SK-N-SH (cell line): ENCODE results near the gene SLCO2B1. TPM values are rescaled to one million over a fixed set of nuclear protein-coding genes. Genes with fewer than 3 reads are reported as not detected.

Experiments
- CTCF ChIA-PET: fragments of 300-600, 350-600 bp; formaldehyde crosslinking; extraction: SDS; loops from one replicate; lab custom pipeline; 2021; lab: Yijun Ruan, JAX
- POLR2A ChIA-PET: fragments of 350-600 bp; sonication (Branson Sonifier 250); formaldehyde crosslinking; extraction: SDS; loops from one replicate; lab custom pipeline; 2020; ENCODE audit warnings: antibody characterized with exemption, inconsistent platforms; lab: Yijun Ruan, JAX
- DNase-seq: peaks from one replicate; pipeline ENCODE4 v3.0.0; 2012
- H2AFZ ChIP-seq: fragments of 200-600 bp; sonication (generic); 2 replicates; pipeline ENCODE4 v1.8.1; 2016; ENCODE audit warnings: antibody characterized with exemption, mild to moderate bottlenecking, low read depth
- H3F3A ChIP-seq: fragments of 200-600 bp; sonication (generic); replicated peaks from 2 replicates; pipeline ENCODE3; 2016; ENCODE audit warnings: antibody characterized with exemption, mild to moderate bottlenecking; ENCODE audit not compliant: insufficient read depth
- H3K27ac ChIP-seq, 2 experiments: fragments of 200-500 bp in 1 of 2; fragments of 200-600 bp in 1 of 2; sonication (Bioruptor generic) in 1 of 2; sonication (generic), shearing (Covaris generic) in 1 of 2; 2 replicates each; pipeline versions ENCODE4 v1.5.1 to v1.6.1; 2014 to 2016; ENCODE audit warnings: low read depth in 2 of 2, inconsistent platforms in 1 of 2, low read length in 1 of 2, mild to moderate bottlenecking in 1 of 2, mixed read lengths in 1 of 2
- H3K27me3 ChIP-seq: fragments of 200-600 bp; sonication (generic), shearing (Covaris generic); 2 replicates; pipeline ENCODE4 v1.6.1; 2016; ENCODE audit warnings: mixed run types; ENCODE audit not compliant: insufficient read depth
- H3K36me3 ChIP-seq, 2 experiments: fragments of 200-500 bp in 1 of 2; fragments of 200-600 bp in 1 of 2; sonication (Bioruptor generic) in 1 of 2; sonication (generic) in 1 of 2; replicated peaks in 1 of 2; 2 replicates each; pipeline versions ENCODE3 to v1.5.1; 2014 to 2016; ENCODE audit warnings: low read length in 1 of 2, mild to moderate bottlenecking in 1 of 2; ENCODE audit not compliant: insufficient read depth in 2 of 2, control insufficient read depth in 1 of 2
- H3K4me1 ChIP-seq, 2 experiments: fragments of 200-500 bp in 1 of 2; fragments of 200-600 bp in 1 of 2; sonication (Bioruptor generic) in 1 of 2; sonication (generic), shearing (Covaris generic) in 1 of 2; 2 replicates each; pipeline versions ENCODE4 v1.5.1 to v1.6.1; 2014 to 2016; ENCODE audit warnings: low read depth in 1 of 2, low read length in 1 of 2, mixed run types in 1 of 2; ENCODE audit not compliant: insufficient read depth in 2 of 2, control insufficient read depth in 1 of 2
- H3K4me2 ChIP-seq: fragments of 200-600 bp; sonication (generic), shearing (Covaris generic); 2 replicates; pipeline ENCODE4 v1.6.1; 2017; ENCODE audit warnings: mixed run types
- H3K4me3 ChIP-seq, 2 experiments: fragments of 200-500 bp in 1 of 2; fragments of 200-600 bp in 1 of 2; sonication (Bioruptor generic) in 1 of 2; sonication (generic), shearing (Covaris generic) in 1 of 2; 2 replicates each; pipeline versions ENCODE4 v1.5.1 to v1.8.1; 2014 to 2016; ENCODE audit warnings: low read depth in 2 of 2, inconsistent platforms in 1 of 2, low read length in 1 of 2, mild to moderate bottlenecking in 1 of 2, mixed read lengths in 1 of 2, moderate library complexity in 1 of 2
- H3K79me2 ChIP-seq: fragments of 200-600 bp; sonication (generic); 2 replicates; pipeline ENCODE4 v1.8.1; 2017; ENCODE audit warnings: mild to moderate bottlenecking; ENCODE audit not compliant: insufficient read depth
- H3K9ac ChIP-seq: fragments of 200-600 bp; sonication (generic); 2 replicates; pipeline ENCODE4 v1.6.1; 2017; ENCODE audit warnings: mixed run types
- H3K9me2 ChIP-seq: fragments of 200-600 bp; sonication (generic); 2 replicates; pipeline ENCODE4 v1.6.1; 2017; ENCODE audit warnings: mixed run types
- H3K9me3 ChIP-seq: fragments of 200-600 bp; sonication (generic); 2 replicates; pipeline ENCODE4 v1.6.1; 2017; ENCODE audit warnings: mixed run types, mild to moderate bottlenecking, moderate library complexity
- H4K20me1 ChIP-seq: fragments of 200-600 bp; sonication (generic); 2 replicates; pipeline ENCODE4 v1.6.1; 2017; ENCODE audit warnings: mild to moderate bottlenecking, mixed run types; ENCODE audit not compliant: insufficient read depth
- CHD2 ChIP-seq: fragments of 150-350 bp; IDR thresholded peaks from 2 replicates; pipeline ENCODE4 v1.6.1; 2018; ENCODE audit warnings: low read length; ENCODE audit not compliant: partially characterized antibody
- ELF1 ChIP-seq: IDR thresholded peaks from 2 replicates; pipeline ENCODE4 v1.4.0; 2012
- EZH2phosphoT487 ChIP-seq: fragments of 200-600 bp; sonication (generic); IDR thresholded peaks from 2 replicates; pipeline ENCODE4 v1.6.1; 2017; ENCODE audit warnings: low read depth, mixed run types, mild to moderate bottlenecking, antibody characterized with exemption, moderate library complexity, borderline replicate concordance
- FOSL2 ChIP-seq: IDR thresholded peaks from 2 replicates; pipeline ENCODE4 v1.4.0; 2012; ENCODE audit warnings: low read depth, mild to moderate bottlenecking, moderate library complexity, borderline replicate concordance
- FOXJ3 ChIP-seq: sonication (generic); formaldehyde crosslinking; IDR thresholded peaks from 2 replicates; pipeline ENCODE4 v1.5.1; 2020; ENCODE audit warnings: mild to moderate bottlenecking, missing genetic modification reagents
- FOXM1 ChIP-seq: IDR thresholded peaks from 2 replicates; pipeline ENCODE4 v1.4.0; 2012; ENCODE audit warnings: low read depth, mild to moderate bottlenecking
- GABPA ChIP-seq: IDR thresholded peaks from 2 replicates; pipeline ENCODE4 v1.4.0; 2012; ENCODE audit warnings: low read depth, mild to moderate bottlenecking
- GATA2 ChIP-seq: sonication (generic); formaldehyde crosslinking; IDR thresholded peaks from 2 replicates; pipeline ENCODE4 v1.5.0; 2020; ENCODE audit warnings: mild to moderate bottlenecking, missing genetic modification reagents
- IRF3 ChIP-seq: fragments of 150-350 bp; IDR thresholded peaks from 2 replicates; pipeline ENCODE4 v1.6.1; 2016; ENCODE audit warnings: mild to moderate bottlenecking, low read depth, low read length
- MEF2A ChIP-seq: IDR thresholded peaks from 2 replicates; pipeline ENCODE4 v1.4.0; 2012; ENCODE audit warnings: low read depth, borderline replicate concordance
- NFIC ChIP-seq: IDR thresholded peaks from 2 replicates; pipeline ENCODE4 v1.4.0; 2012; ENCODE audit warnings: borderline replicate concordance
- RAD21 ChIP-seq: IDR thresholded peaks from 2 replicates; pipeline ENCODE4 v1.6.1; 2012; ENCODE audit warnings: mild to moderate bottlenecking, low read length
- RCOR1 ChIP-seq: fragments of 150-350 bp; IDR thresholded peaks from 2 replicates; pipeline ENCODE4 v1.6.1; 2017; ENCODE audit warnings: antibody characterized with exemption, low read length
- REST ChIP-seq: IDR thresholded peaks from 2 replicates; pipeline ENCODE4 v1.6.1; 2012; ENCODE audit warnings: mild to moderate bottlenecking, low read depth, low read length, moderate library complexity
- RFX5 ChIP-seq: IDR thresholded peaks from 2 replicates; pipeline ENCODE4 v1.6.1; 2012; ENCODE audit warnings: mild to moderate bottlenecking, improper control_type of control experiment, low read length
- SIN3A ChIP-seq: IDR thresholded peaks from 2 replicates; pipeline ENCODE4 v1.6.1; 2012; ENCODE audit warnings: low read depth, mild to moderate bottlenecking, low read length, moderate library complexity, borderline replicate concordance
- SMC3 ChIP-seq: IDR thresholded peaks from 2 replicates; pipeline ENCODE4 v1.6.1; 2012; ENCODE audit warnings: low read depth, low read length, improper control_type of control experiment
- TEAD4 ChIP-seq: IDR thresholded peaks from 2 replicates; pipeline ENCODE4 v1.4.0; 2012; ENCODE audit warnings: mild to moderate bottlenecking, borderline replicate concordance; ENCODE audit not compliant: insufficient read depth
- USF1 ChIP-seq: IDR thresholded peaks from 2 replicates; pipeline ENCODE4 v1.4.0; 2012; ENCODE audit warnings: low read depth, borderline replicate concordance
- WGBS: methylation state at CpG from one replicate; pipeline ENCODE4 v1.1.6; 2017; ENCODE audit warnings: low lambda C conversion rate; 5-methylcytosine and 5-hydroxymethylcytosine counted together
- polyA plus RNA-seq, 3 experiments: library from polyadenylated mRNA; depleted of rRNA; stranded (reverse); fragments of >200 nt; gene quantifications; 2 replicates each; pipeline ENCODE4 v1.2.3, GENCODE V29; 2012

Gene SLCO2B1
- polyA plus RNA-seq, 1 of the 3 experiments (the other 2 are of a cell fraction) = 0.18 TPM

- H3K4me3 ChIP-seq = no peak overlapping the region
- no peak overlapping the region for H3K4me2 ChIP-seq
- H3K36me3 ChIP-seq = no peaks in the 10 kb centered on the region
- no peaks in the 10 kb centered on the region for H4K20me1 ChIP-seq
- POLR2A ChIA-PET = no interaction called here
- H3K9me2 ChIP-seq = no peaks in the 10 kb centered on the region
- TF ChIP-seq RAD21 (no peak), SMC3 (no peak), FOXM1 (no peak), TEAD4 (no peak), SIN3A (no peak), USF1 (no peak), RCOR1 (no peak), CHD2 (no peak), IRF3 (no peak), GABPA (no peak), REST (no peak)
- H3K9me3 ChIP-seq = no peaks in the 10 kb centered on the region
- no peaks in the 10 kb centered on the region for H3F3A ChIP-seq
- H3K27ac ChIP-seq = no peak overlapping the region
- H3K79me2 ChIP-seq = no peaks in the 10 kb centered on the region
- H3K4me1 ChIP-seq = peaks cover 0 to 9% of the 10 kb centered on the region in 2 experiments; a peak in 1 of 4 replicates
- no peak for DNase-seq
- CTCF ChIA-PET = interaction anchor here (0.8 to 16.0 kb wide), 7 partner anchors 13 to 185 kb away, joined by 3 to 630 read pairs (median 10); partner anchors contain the start of genes SLCO2B1 and TPBGL
- H3K27me3 ChIP-seq = no peaks in the 10 kb centered on the region; the same call in 1 of the 2 replicates
- H3K9ac ChIP-seq = no peak overlapping the region
- 11% methylated on average over 2 of the region's 2 CpGs for WGBS
- no peak overlapping the region for H2AFZ ChIP-seq
Observed at GRCh38 chr11:75208446-75208845, 57.5 kb downstream of the SLCO2B1 start.

GRCh38 chr11:75212411-75212810, 61.5 kb downstream of the SLCO2B1 start:
- CTCF ChIA-PET = interaction anchor here (1.4 to 16.0 kb wide), 4 partner anchors 9 to 66 kb away, joined by 3 to 630 read pairs (median 184); partner anchors contain the start of genes SLCO2B1 and TPBGL
- no peak overlapping the region for H3K27ac ChIP-seq
- no peaks in the 10 kb centered on the region for H3K79me2 ChIP-seq
- H3K36me3 ChIP-seq = no peaks in the 10 kb centered on the region
- POLR2A ChIA-PET = interaction anchor here (1.4 kb wide), 1 partner anchor 68 kb away, joined by 4 read pairs; no protein-coding TSS in a partner anchor
- H3K9me2 ChIP-seq = no peaks in the 10 kb centered on the region
- WGBS = 37% methylated on average over 5 of the region's 5 CpGs
- no peaks in the 10 kb centered on the region for H3K9me3 ChIP-seq
- H3K4me1 ChIP-seq = peaks cover 0 to 20% of the 10 kb centered on the region in 2 experiments; a peak in 2 of 4 replicates
- H3K9ac ChIP-seq = no peak overlapping the region
- no peak overlapping the region for H3K4me2 ChIP-seq
- H3F3A ChIP-seq = no peaks in the 10 kb centered on the region
- no peak overlapping the region for H3K4me3 ChIP-seq
- no peaks in the 10 kb centered on the region; the same call in 1 of the 2 replicates for H3K27me3 ChIP-seq
- DNase-seq = no peak
- no peaks in the 10 kb centered on the region for H4K20me1 ChIP-seq
- no peak overlapping the region for H2AFZ ChIP-seq
- TF ChIP-seq REST = no peak
- TF ChIP-seq EZH2phosphoT487 = no peak
- no peak for TF ChIP-seq ELF1
- no peak for TF ChIP-seq FOSL2
- TF ChIP-seq CHD2 = no peak
- TF ChIP-seq MEF2A = no peak
- no peak for TF ChIP-seq FOXJ3
- no peak for TF ChIP-seq SMC3
- TF ChIP-seq NFIC = no peak
- TF ChIP-seq FOXM1 = no peak
- no peak for TF ChIP-seq RFX5
- no peak for TF ChIP-seq GATA2 (CRISPR knock-in tag)
